HS-5 (cell line): ENCODE results near the gene NFIB.

Source experiments
- DNase-seq: peaks from one replicate; pipeline ENCODE4 v3.0.0-alpha.2; 2012; ENCODE audit warnings: low read depth

NFIB gene

GRCh38 chr9:14304259-14304658 is 9.7 kb downstream of the NFIB start:
- DNase-seq, result no peak

- DNase-seq, result no peak
Measured at GRCh38 chr9:14303521-14303920, 10.4 kb downstream of the NFIB start.

GRCh38 chr9:14303100-14303499 is 10.8 kb downstream of the NFIB start:
- DNase-seq, result no peak

GRCh38 chr9:14302405-14302804 is 11.5 kb downstream of the NFIB start:
- no peak for DNase-seq

- DNase-seq, result no peak
Measured at GRCh38 chr9:14301583-14302021, 12.3 kb downstream of the NFIB start.

- DNase-seq, result no peak
Measured at GRCh38 chr9:14301006-14301405, 12.9 kb downstream of the NFIB start.

- no peak for DNase-seq
Measured at GRCh38 chr9:14300588-14300987, 13.4 kb downstream of the NFIB start.

- no peak for DNase-seq
Measured at GRCh38 chr9:14300040-14300439, 13.9 kb downstream of the NFIB start.

- DNase-seq, result no peak
Measured at GRCh38 chr9:14298601-14299022, 15.3 kb downstream of the NFIB start.

GRCh38 chr9:14296495-14297113 is 17.3 kb downstream of the NFIB start:
- no peak for DNase-seq

GRCh38 chr9:14294659-14295058 is 19.3 kb downstream of the NFIB start:
- DNase-seq, result no peak

- no peak for DNase-seq
Measured at GRCh38 chr9:14293801-14294200, 20.1 kb downstream of the NFIB start.

GRCh38 chr9:14292181-14292739 is 21.7 kb downstream of the NFIB start:
- no peak for DNase-seq

GRCh38 chr9:14289916-14290315 is 24.0 kb downstream of the NFIB start:
- no peak for DNase-seq

GRCh38 chr9:14288433-14288832 is 25.5 kb downstream of the NFIB start:
- no peak for DNase-seq

- no peak for DNase-seq
Measured at GRCh38 chr9:14286121-14286520, 27.8 kb downstream of the NFIB start.

- no peak for DNase-seq
Measured at GRCh38 chr9:14283276-14283675, 30.7 kb downstream of the NFIB start.

GRCh38 chr9:14281876-14282275 is 32.1 kb downstream of the NFIB start:
- DNase-seq, result no peak

GRCh38 chr9:14281136-14281795 is 32.7 kb downstream of the NFIB start:
- DNase-seq, result no peak

- no peak for DNase-seq
Measured at GRCh38 chr9:14279671-14280070, 34.3 kb downstream of the NFIB start.

GRCh38 chr9:14278291-14278721 is 35.6 kb downstream of the NFIB start:
- peak; percentile 33 for DNase-seq

GRCh38 chr9:14277761-14278160 is 36.2 kb downstream of the NFIB start:
- DNase-seq, result no peak

- DNase-seq, result no peak
Measured at GRCh38 chr9:14277244-14277643, 36.7 kb downstream of the NFIB start.

- no peak for DNase-seq
Measured at GRCh38 chr9:14275331-14275730, 38.6 kb downstream of the NFIB start.
